GM21390 (cell line): Measurements from ENCODE around the gene ATP9A.
"Not testable (repeated sequence)": the region's sequence is repeated elsewhere in the genome, so short reads cannot be mapped to it uniquely, and the experiment has no call there.

Experiments
- ATAC-seq: cut with Tn5 transposase; IDR thresholded peaks from one replicate; pipeline ENCODE4 v1.9.1; 2021; ENCODE audit not compliant: unreplicated experiment

Gene ATP9A

DNA sequence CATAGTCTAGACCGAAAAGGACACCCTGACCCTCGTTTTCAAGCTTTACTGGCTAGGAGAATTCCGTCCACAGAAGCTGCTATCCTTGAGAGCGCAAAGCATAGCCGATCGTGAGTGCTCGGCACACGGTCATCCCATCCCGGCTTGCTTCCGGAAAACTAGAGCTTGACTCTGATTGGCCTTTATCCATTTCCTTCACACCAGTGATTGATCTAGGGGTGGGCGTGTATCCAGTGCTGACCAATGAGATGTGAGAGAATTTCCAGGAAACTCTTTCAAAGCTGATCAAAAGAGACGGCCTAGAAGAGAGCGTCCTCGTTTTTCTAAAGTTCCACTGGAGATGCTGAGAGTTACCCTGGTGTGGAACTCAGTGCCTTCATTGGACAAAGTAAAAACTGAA lies 184.7 kb downstream of the ATP9A start:
- no peak for ATAC-seq

DNA sequence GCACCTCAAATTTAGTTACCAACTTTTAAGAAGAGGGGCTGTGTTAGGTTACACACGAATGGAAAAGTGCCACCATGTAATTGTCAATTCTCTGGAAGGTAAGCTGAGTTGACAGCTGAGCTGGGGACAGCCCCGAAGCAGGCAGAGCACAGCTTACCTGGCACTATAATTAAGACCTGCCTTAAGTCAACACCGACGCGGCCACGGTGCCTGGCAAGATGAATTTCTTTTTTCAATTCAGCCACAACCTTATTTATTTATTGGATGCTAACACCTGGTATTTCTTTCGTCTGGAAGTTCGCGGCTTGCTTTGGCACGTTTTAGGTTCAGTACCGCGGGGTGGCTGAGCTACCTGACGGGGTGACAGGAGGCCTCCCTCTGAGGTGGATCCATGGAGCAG lies 185.1 kb downstream of the ATP9A start:
- no peak for ATAC-seq

DNA sequence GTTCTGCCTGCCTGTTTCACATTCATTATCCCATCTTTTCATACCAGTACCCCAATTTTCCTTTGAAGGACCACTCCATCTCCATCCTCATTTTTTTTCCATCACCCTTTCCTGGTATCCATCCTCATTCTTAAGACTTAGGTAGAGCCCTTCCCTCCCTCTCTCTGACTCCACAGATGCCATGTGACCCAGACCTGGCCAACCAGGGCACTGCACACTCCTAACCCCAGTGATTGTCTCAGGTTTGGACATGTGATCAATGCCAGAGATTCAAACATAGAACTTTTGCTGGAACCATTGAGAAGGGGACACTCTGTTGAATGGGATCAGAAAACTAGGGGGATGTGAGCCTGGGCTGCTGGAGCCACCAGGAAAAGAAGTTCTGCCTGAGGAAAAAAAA lies 186.6 kb downstream of the ATP9A start:
- no peak for ATAC-seq

DNA sequence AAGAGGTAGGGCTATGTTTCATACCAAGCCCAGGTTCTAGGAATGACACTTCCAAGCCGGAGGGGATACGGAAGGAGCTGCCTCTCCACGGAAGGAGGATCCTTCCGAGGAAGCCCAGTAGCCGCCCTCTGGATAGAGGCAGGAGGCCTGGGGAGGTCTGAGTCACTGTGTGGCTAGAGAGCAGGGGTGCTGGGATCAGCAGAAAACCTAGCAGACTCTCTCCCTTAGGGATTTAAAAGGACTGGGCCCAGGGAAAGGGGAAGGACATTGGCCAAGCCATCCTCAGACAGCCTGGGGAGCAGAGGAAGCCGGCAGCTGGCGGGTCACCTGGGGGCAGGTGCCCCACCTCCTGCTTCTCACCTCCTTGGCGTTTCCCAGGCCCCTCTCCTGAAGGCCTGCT lies 189.1 kb downstream of the ATP9A start:
- no peak for ATAC-seq

DNA sequence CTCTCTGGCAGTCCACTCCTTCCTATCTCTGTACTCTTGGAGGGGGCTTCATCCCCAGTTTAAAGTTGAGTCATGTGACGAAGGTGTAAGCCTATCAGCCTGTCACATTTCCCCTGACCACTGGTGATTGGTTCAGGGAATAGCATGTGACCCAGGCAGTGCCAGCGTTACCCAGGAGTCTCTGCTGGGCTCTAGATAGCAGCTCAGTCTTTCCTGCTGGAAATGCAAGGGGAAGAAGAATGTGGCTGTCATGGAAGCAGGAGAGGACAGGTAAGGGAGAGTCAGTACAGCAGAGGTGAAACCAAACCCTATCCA lies 190.1 kb downstream of the ATP9A start:
- no peak for ATAC-seq

DNA sequence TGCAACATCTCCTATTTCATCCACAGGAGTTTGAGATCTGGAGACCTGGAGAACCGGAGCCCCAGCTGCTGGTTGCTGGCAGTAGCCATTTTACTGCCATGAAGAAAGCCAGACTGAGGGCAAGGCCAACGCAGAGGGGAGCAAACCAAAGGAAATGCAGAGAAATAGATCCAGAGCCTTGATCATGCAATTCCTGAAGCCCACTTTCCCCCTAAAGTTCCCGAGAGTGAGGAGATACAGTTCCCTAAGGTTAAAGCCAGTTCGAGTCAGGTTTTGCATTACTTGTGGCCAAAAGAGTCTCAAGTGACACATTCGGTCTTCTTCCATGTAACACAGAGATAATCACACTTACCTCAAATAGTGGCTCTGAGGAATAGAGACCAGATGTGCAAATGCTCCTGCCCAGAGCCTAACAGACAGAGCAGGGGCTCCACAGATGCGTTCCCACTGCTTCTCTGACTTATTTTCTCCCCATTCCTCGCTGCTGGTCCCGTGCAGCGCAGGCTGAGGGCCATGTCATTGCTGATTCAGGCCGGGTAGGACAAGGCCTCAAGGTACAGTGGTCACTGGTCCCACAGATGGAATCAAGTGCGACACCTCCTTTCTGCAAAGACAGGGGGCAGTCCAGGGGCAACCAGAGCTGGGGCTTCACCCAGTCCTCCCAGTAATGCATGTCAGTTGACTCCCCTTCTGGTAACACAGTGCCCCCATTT lies 190.6 kb downstream of the ATP9A start:
- ATAC-seq: no peak

DNA sequence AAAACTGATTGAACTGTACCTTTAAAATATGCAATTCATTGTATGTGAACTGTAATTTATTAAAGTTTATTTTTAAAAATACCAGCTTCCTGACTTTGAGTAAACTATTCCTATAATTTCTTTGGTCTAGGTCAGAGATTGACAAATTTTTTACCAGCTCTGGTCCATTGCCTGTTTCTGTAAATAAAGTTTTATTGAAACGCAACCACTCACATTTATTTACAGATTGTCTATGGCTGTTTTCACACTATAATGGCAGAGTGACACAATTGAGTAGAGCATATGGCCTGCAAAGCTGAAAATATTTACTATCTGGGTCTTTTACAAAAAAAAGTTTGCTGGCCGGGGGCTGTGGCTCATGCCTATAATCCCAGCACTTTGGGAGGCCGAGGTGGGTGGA lies 192.7 kb downstream of the ATP9A start:
- no peak for ATAC-seq

DNA sequence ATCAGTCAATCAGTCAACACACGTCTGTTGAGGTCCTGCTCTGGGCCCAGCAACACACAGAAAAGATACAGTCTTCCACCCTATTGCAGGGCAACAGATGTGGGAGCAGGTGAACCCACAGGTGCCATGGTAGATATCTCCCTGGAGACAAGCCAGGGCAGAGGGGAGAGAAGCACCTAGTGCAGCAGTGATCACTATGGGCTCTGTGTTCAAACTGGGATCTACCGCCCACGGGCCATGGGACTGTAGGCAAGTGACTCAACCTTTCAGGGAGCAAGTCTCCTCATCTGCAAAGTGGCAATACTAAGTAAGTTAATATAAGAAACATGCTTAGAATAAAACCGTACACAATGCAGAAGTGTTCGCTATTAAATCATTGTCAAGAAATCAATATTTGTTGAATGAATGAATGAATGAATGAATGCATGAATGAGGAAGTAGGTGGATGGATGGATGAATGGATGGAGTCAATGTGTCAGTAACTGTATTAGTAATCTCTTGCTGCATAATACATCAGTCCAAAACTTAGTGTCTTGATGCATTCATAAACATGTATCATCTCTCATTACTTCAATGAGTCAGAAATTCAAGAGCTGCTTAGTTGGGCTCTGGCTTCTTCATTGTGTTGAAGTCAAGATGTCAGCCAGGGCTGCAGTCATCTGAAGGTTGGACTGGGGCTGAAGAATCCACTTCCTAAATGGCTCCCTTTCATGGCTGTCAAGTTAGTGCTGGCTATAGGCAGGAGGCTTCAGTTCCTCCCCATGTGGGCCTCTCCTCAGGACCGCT lies 193.7 kb downstream of the ATP9A start:
- no peak for ATAC-seq

DNA sequence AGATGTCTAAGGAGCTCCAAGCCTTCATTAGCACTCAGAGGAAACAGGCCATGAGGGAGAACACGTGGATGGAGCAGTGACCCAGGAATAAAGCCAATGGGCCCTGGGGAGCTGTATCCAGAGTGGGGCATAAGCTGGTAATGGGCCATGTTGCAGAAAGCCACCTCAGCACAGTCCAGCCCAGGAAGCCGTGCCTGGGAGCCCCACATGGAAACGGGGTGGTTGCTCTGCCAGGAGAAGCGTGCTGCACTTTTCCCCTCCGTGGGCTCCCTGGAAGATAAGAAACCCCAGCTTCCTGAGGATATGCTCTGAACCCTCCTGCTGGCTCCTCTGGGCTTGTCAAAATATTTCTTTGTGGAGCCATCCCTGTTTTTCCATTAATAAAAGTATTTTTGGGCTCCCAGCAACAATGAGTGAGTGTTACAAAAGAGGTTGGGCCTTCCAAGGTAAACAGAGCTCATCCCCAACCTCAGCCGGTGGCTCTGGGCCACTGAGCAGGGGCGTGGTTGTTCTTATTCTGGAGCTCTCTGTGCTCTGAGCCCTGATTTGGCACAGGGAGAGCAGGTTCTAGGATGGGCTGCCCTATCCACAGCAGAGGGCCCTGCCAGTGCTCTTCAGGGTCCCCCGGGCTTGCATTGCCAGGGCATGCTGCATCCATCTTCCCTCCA lies 194.5 kb downstream of the ATP9A start:
- no peak for ATAC-seq

DNA sequence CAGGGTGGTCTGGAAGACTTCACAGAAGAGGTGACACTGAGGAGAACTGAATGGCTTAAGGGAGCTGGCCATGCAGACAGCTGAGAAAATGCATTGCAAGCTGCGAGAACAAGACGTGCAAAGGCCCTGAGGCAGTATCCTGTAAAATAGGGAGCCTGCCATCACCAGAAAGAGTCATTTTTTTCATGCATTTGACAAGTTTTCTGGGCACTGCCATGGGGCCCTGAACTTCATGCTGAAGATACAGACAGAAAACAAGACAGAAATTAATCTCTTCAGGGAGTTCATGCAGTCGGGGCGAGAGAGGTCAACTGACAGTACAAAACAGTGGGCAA lies 196.8 kb downstream of the ATP9A start:
- ATAC-seq: no peak

DNA sequence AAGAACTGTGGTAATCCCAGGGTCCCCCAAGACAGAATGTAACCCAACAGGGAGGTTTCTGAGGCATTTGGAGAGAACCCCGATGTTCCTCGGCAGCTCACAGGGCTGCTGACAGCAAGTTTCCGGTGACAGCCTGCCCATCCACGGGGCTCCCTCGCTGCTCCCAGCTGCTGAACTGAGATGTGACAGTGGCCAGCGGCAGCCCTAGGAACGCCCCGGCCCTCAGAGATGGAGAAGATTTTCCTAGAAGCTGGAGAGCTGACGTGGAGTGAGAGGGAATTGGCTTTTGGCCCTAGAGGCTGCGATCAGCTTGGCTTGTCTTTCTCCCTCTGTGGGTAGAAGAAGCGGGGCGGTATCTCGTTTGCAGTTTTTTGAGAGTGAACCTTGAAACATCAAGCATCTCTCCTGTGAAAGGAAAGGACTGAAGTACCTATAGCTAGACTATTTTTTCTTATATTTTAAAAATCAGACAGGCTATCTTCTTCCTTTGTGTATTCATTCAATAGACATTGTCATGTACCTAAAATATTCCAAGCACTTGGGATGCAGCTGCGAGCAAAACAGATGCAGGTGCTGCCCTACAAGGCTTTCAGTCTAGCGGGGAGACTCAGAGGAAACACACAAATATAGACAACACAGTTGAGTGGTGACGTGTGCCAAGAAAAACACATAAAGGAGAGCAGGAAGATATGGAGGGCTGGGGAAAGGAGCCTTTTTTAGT lies 197.3 kb downstream of the ATP9A start:
- no peak for ATAC-seq

DNA sequence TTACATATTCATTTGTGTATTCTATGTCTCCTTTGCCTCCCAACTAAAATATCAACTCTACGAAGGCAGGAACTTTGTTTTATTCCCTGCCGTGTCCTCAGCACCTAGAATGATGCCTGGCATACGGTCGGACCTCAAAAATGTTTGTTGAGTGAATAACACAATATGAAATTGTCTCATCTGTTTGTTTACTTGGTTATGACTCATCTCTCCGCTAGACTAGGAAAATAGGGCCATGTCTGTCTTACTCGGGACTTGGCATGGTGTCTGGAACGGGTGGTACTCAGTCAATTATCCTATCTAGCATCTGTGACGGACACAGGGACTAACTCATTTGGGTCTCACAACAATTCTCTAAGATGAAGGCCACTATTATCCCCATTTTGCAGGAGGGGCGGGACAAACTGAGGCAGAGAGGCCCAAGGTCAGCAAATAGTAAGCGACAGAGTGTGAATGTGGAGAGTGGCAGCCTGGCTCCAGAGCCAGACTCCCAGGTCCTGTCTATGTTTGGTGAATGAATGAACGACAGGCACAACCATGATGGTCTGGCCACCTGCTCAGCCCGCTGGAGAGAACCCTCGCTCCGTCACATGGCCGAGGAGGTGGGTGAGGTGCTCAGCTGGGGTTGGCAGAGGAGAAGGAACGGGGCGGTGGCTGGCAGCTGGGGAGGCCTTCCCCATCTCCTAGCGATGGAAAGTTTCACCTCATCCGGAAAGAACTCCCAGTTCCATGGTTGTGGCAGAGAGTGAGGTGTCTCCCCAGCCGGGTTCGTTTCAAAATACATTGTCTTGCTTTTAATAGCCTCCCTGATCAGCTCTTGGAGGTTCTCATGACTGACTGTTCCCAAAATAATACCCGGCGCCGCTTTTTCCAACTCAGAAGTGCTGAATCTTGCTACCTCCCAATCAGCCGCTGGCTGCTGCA lies 198.1 kb downstream of the ATP9A start:
- no peak for ATAC-seq

DNA sequence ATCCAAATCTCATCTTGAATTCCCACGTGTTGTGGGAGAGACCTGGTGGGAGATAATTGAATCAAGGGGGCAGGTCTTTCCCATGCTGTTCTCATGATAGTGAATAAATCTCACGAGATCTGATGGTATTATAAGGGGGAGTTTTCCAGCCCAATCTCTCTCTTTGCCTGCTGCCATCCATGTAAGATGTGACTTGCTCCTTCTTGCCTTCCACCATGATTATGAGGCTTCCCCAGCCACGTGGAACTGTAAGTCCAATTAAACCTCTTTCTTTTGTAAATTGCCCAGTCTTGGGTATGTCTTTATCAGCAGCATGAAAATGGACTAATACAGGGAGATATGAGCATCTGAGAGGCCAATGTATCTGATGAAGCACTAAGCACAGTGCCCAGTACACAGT lies 199.7 kb downstream of the ATP9A start:
- ATAC-seq: not testable (repeated sequence)

DNA sequence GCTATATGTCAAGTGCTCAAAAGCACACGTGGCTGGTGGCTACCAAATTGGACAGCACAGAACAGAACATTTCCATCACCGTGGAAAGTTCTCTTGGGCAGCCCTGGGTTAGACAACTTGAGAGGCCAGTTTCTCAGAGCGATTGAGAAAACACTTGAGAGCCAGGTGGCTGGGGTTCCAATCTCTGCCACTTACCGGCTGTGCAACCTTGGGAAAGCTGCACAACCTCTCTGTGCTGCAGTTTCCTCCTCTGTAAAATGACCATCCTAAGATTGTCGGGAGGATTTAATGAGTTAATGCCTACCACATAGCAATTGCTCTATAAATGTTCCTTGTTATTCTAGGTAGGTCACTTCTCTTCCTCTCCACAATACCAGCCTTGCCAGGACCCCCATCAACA lies 200.6 kb downstream of the ATP9A start:
- no peak for ATAC-seq

DNA sequence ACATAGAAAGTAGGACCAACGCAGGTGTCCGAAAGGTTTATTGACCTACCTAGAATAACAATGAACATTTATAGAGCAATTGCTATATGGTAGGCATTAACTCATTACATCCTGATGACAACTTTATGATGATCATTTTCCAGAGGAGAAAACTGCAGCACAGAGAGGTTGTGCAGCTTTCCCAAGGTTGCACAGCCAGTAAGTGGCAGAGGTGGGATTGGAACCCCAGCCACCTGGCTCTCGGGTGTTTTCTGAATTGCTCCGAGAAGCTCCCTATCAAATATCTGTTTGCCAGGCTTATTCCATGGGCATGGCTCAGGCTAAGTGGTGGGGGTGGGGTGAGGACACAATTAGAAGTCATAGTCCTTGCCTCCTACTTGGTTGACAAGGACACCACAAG lies 201.6 kb downstream of the ATP9A start:
- ATAC-seq: no peak

DNA sequence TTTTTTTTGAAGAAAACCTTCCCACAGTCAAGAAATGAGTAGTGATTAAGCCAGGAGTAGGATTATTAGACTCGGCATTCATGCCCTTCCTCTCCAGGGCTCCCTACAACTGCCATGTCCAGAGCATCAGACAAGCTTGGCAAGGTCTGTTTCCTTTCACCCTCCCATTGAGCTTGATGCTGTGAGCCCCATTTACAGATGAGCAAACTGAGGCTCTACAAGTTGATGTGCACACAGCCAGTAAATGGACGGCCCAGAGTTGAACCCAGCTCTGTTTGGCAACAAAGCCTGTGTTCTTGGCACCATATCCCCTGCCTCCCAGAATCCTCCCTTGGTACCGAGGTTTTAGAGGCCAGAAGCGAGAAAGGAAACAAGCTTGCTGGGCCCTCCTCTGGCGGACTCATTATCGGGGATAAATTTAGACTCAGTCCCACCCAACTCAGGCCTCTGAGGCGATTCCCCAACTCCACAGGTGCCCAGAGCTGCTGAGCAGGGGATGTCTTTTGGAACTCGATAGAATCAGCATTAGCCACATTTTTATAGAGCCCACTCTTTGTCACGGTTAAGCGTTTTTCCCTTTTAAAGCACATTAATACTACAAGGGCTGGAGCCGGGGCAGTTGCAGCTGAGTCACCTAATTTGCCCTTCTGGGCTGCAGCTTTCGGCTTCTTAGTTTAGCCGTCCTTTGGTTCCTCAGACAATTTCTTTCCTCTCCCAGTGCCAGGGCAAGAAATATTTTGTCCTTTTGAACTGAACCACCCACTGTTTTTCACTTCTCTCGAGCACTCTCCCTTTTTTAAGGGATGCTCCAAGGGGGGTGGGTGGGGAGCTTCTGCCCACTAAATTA lies 202.7 kb downstream of the ATP9A start:
- no peak for ATAC-seq

DNA sequence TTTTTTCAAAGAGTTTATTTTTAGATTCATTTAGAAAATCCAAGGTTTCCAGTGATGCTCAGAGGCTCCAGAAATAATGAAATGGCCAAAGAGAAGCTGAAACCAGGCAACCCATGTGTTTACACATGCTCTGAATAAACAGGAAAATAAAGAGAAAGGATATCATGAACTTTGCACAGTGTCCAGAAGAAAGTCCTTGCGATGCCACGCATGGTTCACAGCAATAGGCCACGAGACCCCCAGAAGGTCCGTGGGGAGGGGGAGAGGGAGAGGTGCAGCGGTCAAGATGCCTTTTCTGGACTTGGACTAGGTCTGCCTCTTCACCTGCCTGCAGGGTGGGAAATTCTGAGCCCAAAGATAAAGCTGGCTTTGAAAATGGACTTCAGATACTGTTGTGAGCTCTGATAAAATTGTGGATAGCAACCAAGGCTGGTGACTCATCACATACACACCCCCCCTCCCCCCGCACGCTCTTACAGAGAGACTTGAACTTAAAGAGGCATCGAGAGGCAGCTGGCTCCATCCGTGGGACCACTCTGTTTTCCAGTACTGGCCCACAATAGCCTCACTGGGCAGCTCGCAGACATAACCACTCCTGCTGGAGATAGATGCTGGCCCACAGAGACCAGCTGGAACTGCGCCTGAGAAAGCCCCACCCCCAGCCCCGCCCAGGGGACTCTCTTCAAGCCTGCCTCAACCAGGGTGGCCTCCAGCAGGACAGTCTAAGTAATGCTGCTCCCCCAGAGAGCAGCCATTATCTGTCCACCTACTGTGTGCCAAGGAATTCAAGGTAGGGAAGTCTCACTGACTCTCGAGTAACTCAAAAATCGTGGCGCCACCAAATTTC lies 204.5 kb downstream of the ATP9A start:
- no peak for ATAC-seq

DNA sequence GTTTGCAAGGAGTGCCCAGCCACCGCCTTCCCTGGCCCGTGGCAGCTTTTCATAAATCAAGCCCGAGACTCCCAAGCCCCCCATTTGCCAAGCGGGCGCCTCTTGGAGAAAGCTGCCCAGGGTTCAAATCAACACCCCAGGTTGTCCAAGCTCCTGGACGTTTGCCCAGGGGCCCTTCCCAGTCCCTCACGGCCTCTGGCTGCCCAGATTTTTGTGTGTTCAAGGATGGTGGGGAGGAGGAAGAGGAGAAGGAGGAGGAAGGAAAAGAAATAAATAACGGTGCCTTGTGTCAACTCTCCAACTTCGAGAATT lies 205.1 kb downstream of the ATP9A start:
- ATAC-seq: no peak
